CD4-positive, alpha-beta T cell treated with Interleukin-6 at 100 ng/mL for 8 hours (primary cell): ENCODE results near the gene MKX.

Experiments
- DNase-seq: peaks from one replicate; pipeline ENCODE4 v3.0.0-alpha.2; 2020; ENCODE audit warnings: mixed read lengths, low spot score

The MKX gene

GRCh38 chr10:27745732-27746396 lies at the start of gene MKX:
TSS of gene MKX (minus strand) at chr10:27745819. CDS start at chr10:27743415, 2,404 bp downstream.
- DNase-seq, result no peak

- no peak for DNase-seq
Observed at GRCh38 chr10:27794157-27794556, 48.5 kb upstream of the MKX start.

- no peak for DNase-seq
Observed at GRCh38 chr10:27792216-27792615, 46.6 kb upstream of the MKX start.

GRCh38 chr10:27784272-27784671 lies 38.7 kb upstream of the MKX start:
- no peak for DNase-seq

- DNase-seq, result peak; percentile 4
Observed at GRCh38 chr10:27783660-27784059, 38.0 kb upstream of the MKX start.

GRCh38 chr10:27779462-27780015 lies 33.9 kb upstream of the MKX start:
- DNase-seq, result no peak

- DNase-seq, result no peak
Observed at GRCh38 chr10:27774831-27775230, 29.2 kb upstream of the MKX start.

- DNase-seq, result no peak
Observed at GRCh38 chr10:27771231-27771630, 25.6 kb upstream of the MKX start.

GRCh38 chr10:27770181-27770580 lies 24.6 kb upstream of the MKX start:
- DNase-seq, result no peak

GRCh38 chr10:27760867-27761266 lies 15.2 kb upstream of the MKX start:
- no peak for DNase-seq

GRCh38 chr10:27759483-27760272 lies 14.1 kb upstream of the MKX start:
- no peak for DNase-seq

- no peak for DNase-seq
Observed at GRCh38 chr10:27752673-27753237, 7.1 kb upstream of the MKX start.

- no peak for DNase-seq
Observed at GRCh38 chr10:27748601-27749000, 3.0 kb upstream of the MKX start.

- DNase-seq, result no peak
Observed at GRCh38 chr10:27747096-27747451, 1.5 kb upstream of the MKX start.

- DNase-seq, result no peak
Observed at GRCh38 chr10:27746397-27747095, 927 bp upstream of the MKX start.

GRCh38 chr10:27744802-27745731 lies 552 bp downstream of the MKX start:
- DNase-seq, result no peak

- no peak for DNase-seq
Observed at GRCh38 chr10:27743877-27744801, 1.5 kb downstream of the MKX start.

GRCh38 chr10:27743012-27743876 lies 2.4 kb downstream of the MKX start:
- DNase-seq, result no peak
